GM19023 (cell line): Measurements from ENCODE around the gene HIGD2B.
"Not testable (repeated sequence)": the region's sequence is repeated elsewhere in the genome, so short reads cannot be mapped to it uniquely, and the experiment has no call there.

ENCODE experiments used
- ATAC-seq: cut with Tn5 transposase; IDR thresholded peaks from one replicate; pipeline ENCODE4 v1.9.1; 2021; ENCODE audit warnings: mild to moderate bottlenecking, moderate library complexity; ENCODE audit not compliant: unreplicated experiment

Gene HIGD2B

GRCh38 chr15:72680931-72681330 lies 5.1 kb downstream of the HIGD2B start:
- ATAC-seq, result no peak

- no peak for ATAC-seq
Measured at GRCh38 chr15:72676838-72677237, 9.1 kb downstream of the HIGD2B start.

- ATAC-seq, result no peak
Measured at GRCh38 chr15:72671525-72671924, 14.5 kb downstream of the HIGD2B start.

- ATAC-seq, result peak; percentile 91
Measured at GRCh38 chr15:72670656-72671352, 15.2 kb downstream of the HIGD2B start.

- not testable (repeated sequence) for ATAC-seq
Measured at GRCh38 chr15:72669803-72670202, 16.2 kb downstream of the HIGD2B start.

GRCh38 chr15:72665706-72666105 lies 20.3 kb downstream of the HIGD2B start:
- not testable (repeated sequence) for ATAC-seq

- not testable (repeated sequence) for ATAC-seq
Measured at GRCh38 chr15:72663931-72664330, 22.1 kb downstream of the HIGD2B start.

- ATAC-seq, result not testable (repeated sequence)
Measured at GRCh38 chr15:72661081-72661480, 24.9 kb downstream of the HIGD2B start.

GRCh38 chr15:72656014-72656413 lies 30.0 kb downstream of the HIGD2B start:
- ATAC-seq, result not testable (repeated sequence)

GRCh38 chr15:72654397-72654796 lies 31.6 kb downstream of the HIGD2B start, which contains the start of gene GOLGA6B:
GOLGA6B (plus strand) TSS chr15:72654697; CDS start chr15:72654738, 41 bp downstream.
- ATAC-seq, result not testable (repeated sequence)

- ATAC-seq, result not testable (repeated sequence)
Measured at GRCh38 chr15:72648631-72649253, 37.2 kb downstream of the HIGD2B start.

GRCh38 chr15:72642271-72642670 lies 43.7 kb downstream of the HIGD2B start:
- not testable (repeated sequence) for ATAC-seq

- ATAC-seq, result not testable (repeated sequence)
Measured at GRCh38 chr15:72639759-72640483, 46.1 kb downstream of the HIGD2B start.

- not testable (repeated sequence) for ATAC-seq
Measured at GRCh38 chr15:72636519-72637282, 49.3 kb downstream of the HIGD2B start.

- ATAC-seq, result not testable (repeated sequence)
Measured at GRCh38 chr15:72629068-72629570, 56.9 kb downstream of the HIGD2B start.

GRCh38 chr15:72628249-72629067 lies 57.5 kb downstream of the HIGD2B start:
- ATAC-seq, result not testable (repeated sequence)

- not testable (repeated sequence) for ATAC-seq
Measured at GRCh38 chr15:72626153-72626552, 59.8 kb downstream of the HIGD2B start.
